H1 (cell line): ENCODE data around the gene PBX1. TPM values are rescaled to one million over a fixed set of nuclear protein-coding genes. Genes with fewer than 3 reads are reported as not detected.

ENCODE experiments used
- CTCF ChIA-PET: fragments of 300-600 bp; sonication (Branson Sonifier 250); formaldehyde crosslinking; loops from one replicate; lab custom pipeline; 2021; ENCODE audit not compliant: partially characterized antibody; lab: Charles Lee
- POLR2A ChIA-PET: fragments of 300-600 bp; sonication (Branson Sonifier 250); formaldehyde crosslinking; loops from one replicate; lab custom pipeline; 2021; ENCODE audit warnings: inconsistent platforms; ENCODE audit not compliant: partially characterized antibody; lab: Charles Lee
- DNase-seq, 2 experiments: peaks; one replicate each; pipeline versions ENCODE4 v3.0.0 to v3.0.0-alpha.2; 2010 to 2022; ENCODE audit warnings: low spot score in 2 of 2, low read depth in 1 of 2, mixed read lengths in 1 of 2
- FAIRE-seq: peaks from 2 replicates; lab custom pipeline; 2011; peaks lifted over from hg19 to GRCh38; lab: Jason Lieb, UNC
- H2AFZ ChIP-seq: 2 replicates; pipeline ENCODE4 v1.8.1; 2012; ENCODE audit warnings: low read length, inconsistent platforms
- H2AK5ac ChIP-seq: 2 replicates; pipeline ENCODE4 v1.6.1; 2013; ENCODE audit warnings: low read depth, low read length
- H2BK120ac ChIP-seq: replicated peaks from 2 replicates; pipeline ENCODE3; 2013; ENCODE audit warnings: low read depth, low read length, inconsistent platforms
- H2BK12ac ChIP-seq: 2 replicates; pipeline ENCODE4 v1.6.1; 2013; ENCODE audit warnings: low read depth, low read length
- H2BK15ac ChIP-seq: 2 replicates; pipeline ENCODE4 v1.6.1; 2013; ENCODE audit warnings: low read length
- H2BK20ac ChIP-seq: 2 replicates; pipeline ENCODE4 v1.6.1; 2013; ENCODE audit warnings: low read length
- H2BK5ac ChIP-seq: 2 replicates; pipeline ENCODE4 v1.6.1; 2013; ENCODE audit warnings: low read depth, low read length
- H3K14ac ChIP-seq: 2 replicates; pipeline ENCODE4 v1.6.1; 2013; ENCODE audit warnings: inconsistent platforms; ENCODE audit not compliant: insufficient read length
- H3K18ac ChIP-seq: 2 replicates; pipeline ENCODE4 v1.6.1; 2013; ENCODE audit warnings: low read length; ENCODE audit errors: extremely low read depth
- H3K23ac ChIP-seq: 2 replicates; pipeline ENCODE4 v1.6.1; 2013; ENCODE audit warnings: inconsistent platforms; ENCODE audit not compliant: insufficient read length
- H3K23me2 ChIP-seq: 2 replicates; pipeline ENCODE4 v1.6.1; 2013; ENCODE audit warnings: low read depth, low read length
- H3K27ac ChIP-seq: 2 replicates; pipeline ENCODE4 v1.6.1; 2011; ENCODE audit warnings: low read depth, low read length, inconsistent platforms
- H3K27me3 ChIP-seq, 4 experiments: replicated peaks in 1 of 4; 1 replicate in 1 of 4; 2 replicates in 3 of 4; pipeline versions ENCODE4 v1.6.1 to v1.8.1; 2011 to 2013; ENCODE audit warnings: low read length in 3 of 4, mild to moderate bottlenecking in 3 of 4, inconsistent platforms in 2 of 4, mixed read lengths in 2 of 4, moderate library complexity in 1 of 4; ENCODE audit not compliant: control insufficient read depth in 3 of 4, insufficient read depth in 3 of 4; ENCODE audit errors: extremely low read depth in 1 of 4
- H3K36me3 ChIP-seq, 4 experiments: 2 replicates each; pipeline versions ENCODE4 v1.6.1 to v1.8.1; 2011 to 2013; ENCODE audit warnings: mild to moderate bottlenecking in 4 of 4, low read length in 3 of 4, moderate library complexity in 2 of 4, control low read depth in 1 of 4, inconsistent platforms in 1 of 4; ENCODE audit not compliant: insufficient read depth in 4 of 4, control insufficient read depth in 2 of 4
- H3K4ac ChIP-seq: replicated peaks from 2 replicates; pipeline ENCODE3; 2013; ENCODE audit warnings: low read length, low read depth, mixed read lengths, inconsistent platforms; ENCODE audit not compliant: insufficient read length
- H3K4me1 ChIP-seq, 4 experiments: replicated peaks in 1 of 4; 1 replicate in 1 of 4; 2 replicates in 3 of 4; pipeline versions ENCODE4 v1.6.1 to v1.8.1; 2011 to 2013; ENCODE audit warnings: low read length in 3 of 4, inconsistent platforms in 2 of 4, mixed read lengths in 1 of 4; ENCODE audit not compliant: insufficient read depth in 4 of 4, control insufficient read depth in 3 of 4
- H3K4me2 ChIP-seq, 2 experiments: 2 replicates each; pipeline versions ENCODE4 v1.6.1 to v1.8.1; 2011 to 2013; ENCODE audit warnings: low read depth in 2 of 2, low read length in 2 of 2, control low read depth in 1 of 2, inconsistent platforms in 1 of 2, mild to moderate bottlenecking in 1 of 2; ENCODE audit not compliant: insufficient read depth in 1 of 2
- H3K4me3 ChIP-seq, 4 experiments: fragments of 200-600, 300-600 bp in 1 of 4; sonication (generic), shearing (Covaris generic), sonication (Bioruptor Twin) in 1 of 4; 2 replicates each; pipeline versions ENCODE4 v1.5.1 to v1.8.1; 2011 to 2016; ENCODE audit warnings: low read length in 4 of 4, low read depth in 3 of 4, control low read depth in 2 of 4, inconsistent platforms in 2 of 4, mild to moderate bottlenecking in 2 of 4, mixed read lengths in 1 of 4, moderate library complexity in 1 of 4; ENCODE audit not compliant: insufficient read depth in 2 of 4; ENCODE audit errors: extremely low read depth in 1 of 4
- H3K56ac ChIP-seq: replicated peaks from 2 replicates; pipeline ENCODE3; 2013; ENCODE audit warnings: low read depth, mild to moderate bottlenecking, mixed read lengths, low read length, inconsistent platforms; ENCODE audit not compliant: insufficient read length
- H3K79me1 ChIP-seq: 2 replicates; pipeline ENCODE4 v1.6.1; 2013; ENCODE audit warnings: low read depth, low read length, control low read depth
- H3K79me2 ChIP-seq, 2 experiments: 2 replicates each; pipeline versions ENCODE4 v1.6.1 to v1.8.1; 2012 to 2013; ENCODE audit warnings: low read length in 2 of 2, mild to moderate bottlenecking in 2 of 2, inconsistent platforms in 1 of 2; ENCODE audit not compliant: insufficient read depth in 2 of 2, control insufficient read depth in 1 of 2
- H3K9ac ChIP-seq, 4 experiments: replicated peaks in 1 of 4; 1 replicate in 1 of 4; 2 replicates in 3 of 4; pipeline versions ENCODE4 v1.6.1 to v1.8.1; 2011 to 2013; ENCODE audit warnings: low read depth in 3 of 4, low read length in 3 of 4, control low read depth in 2 of 4, mild to moderate bottlenecking in 2 of 4, moderate library complexity in 2 of 4, inconsistent platforms in 1 of 4; ENCODE audit errors: extremely low read depth in 1 of 4
- H3K9me3 ChIP-seq, 2 experiments: 2 replicates each; pipeline versions ENCODE4 v1.6.1 to v1.8.1; 2012 to 2013; ENCODE audit warnings: mild to moderate bottlenecking in 2 of 2, moderate library complexity in 2 of 2, control low read depth in 1 of 2, inconsistent platforms in 1 of 2, low read depth in 1 of 2, low read length in 1 of 2, mixed read lengths in 1 of 2; ENCODE audit not compliant: insufficient read depth in 2 of 2
- H4K20me1 ChIP-seq, 2 experiments: replicated peaks in 1 of 2; 2 replicates each; pipeline versions ENCODE3 to v1.8.1; 2011 to 2013; ENCODE audit warnings: inconsistent platforms in 2 of 2, low read length in 2 of 2, mild to moderate bottlenecking in 1 of 2; ENCODE audit not compliant: insufficient read depth in 2 of 2, control insufficient read depth in 1 of 2
- H4K5ac ChIP-seq: 2 replicates; pipeline ENCODE4 v1.6.1; 2013; ENCODE audit warnings: low read length, low read depth, mixed read lengths, inconsistent platforms; ENCODE audit not compliant: insufficient read length
- H4K8ac ChIP-seq: 2 replicates; pipeline ENCODE4 v1.8.0; 2013; ENCODE audit warnings: mild to moderate bottlenecking, moderate library complexity, low read length, inconsistent platforms; ENCODE audit not compliant: insufficient read depth; ENCODE audit errors: extremely low read depth
- H4K91ac ChIP-seq: replicated peaks from 2 replicates; pipeline ENCODE3; 2013; ENCODE audit warnings: low read length, mixed read lengths, inconsistent platforms; ENCODE audit not compliant: insufficient read length
- BCL11A ChIP-seq, 2 experiments: IDR thresholded peaks; one replicate each; pipeline ENCODE4 v1.6.1; 2011; ENCODE audit warnings: low read depth in 2 of 2, low read length in 2 of 2, mild to moderate bottlenecking in 2 of 2
- CREB1 ChIP-seq: IDR thresholded peaks from 2 replicates; pipeline ENCODE4 v1.6.1; 2012; ENCODE audit warnings: inconsistent platforms
- FOSL1 ChIP-seq: IDR thresholded peaks from 2 replicates; pipeline ENCODE4 v1.6.1; 2011; ENCODE audit warnings: mild to moderate bottlenecking, low read depth, low read length, moderate library complexity; ENCODE audit not compliant: insufficient read depth
- HDAC2 ChIP-seq, 2 experiments: fragments of 300-600 bp in 1 of 2; sonication (generic) in 1 of 2; IDR thresholded peaks; 2 replicates each; pipeline ENCODE4 v1.6.1; 2011 to 2012; ENCODE audit warnings: low read depth in 2 of 2, low read length in 2 of 2, mild to moderate bottlenecking in 2 of 2, moderate library complexity in 2 of 2, borderline replicate concordance in 1 of 2, inconsistent platforms in 1 of 2
- HDAC6 ChIP-seq: IDR thresholded peaks from one replicate; pipeline ENCODE4 v1.7.1; 2012; ENCODE audit warnings: low read depth, mild to moderate bottlenecking, inconsistent platforms, low read length, moderate library complexity
- KDM5A ChIP-seq: fragments of 200-600 bp; IDR thresholded peaks from 2 replicates; pipeline ENCODE4 v1.7.1; 2012; ENCODE audit warnings: mild to moderate bottlenecking, low read length, inconsistent platforms, mixed read lengths
- RAD21 ChIP-seq, 2 experiments: IDR thresholded peaks in 1 of 2; conservative IDR thresholded peaks in 1 of 2; 2 replicates each; pipeline ENCODE4 v1.6.1; 2011; ENCODE audit warnings: low read depth in 2 of 2, low read length in 2 of 2, improper control_type of control experiment in 1 of 2, inconsistent platforms in 1 of 2, mild to moderate bottlenecking in 1 of 2, moderate library complexity in 1 of 2
- SIX5 ChIP-seq: IDR thresholded peaks from 2 replicates; pipeline ENCODE4 v1.6.1; 2011; ENCODE audit warnings: mild to moderate bottlenecking, low read depth, low read length
- TBP ChIP-seq: IDR thresholded peaks from 2 replicates; pipeline ENCODE4 v1.6.1; 2011; ENCODE audit warnings: low read depth, low read length, improper control_type of control experiment
- WGBS, 2 experiments: shearing (Covaris generic) in 1 of 2; methylation state at CpG; one replicate each; pipeline versions ENCODE4 v1.1.6 to v1.1.7; 2013 to 2015; ENCODE audit warnings: low lambda C conversion rate in 2 of 2, mixed read lengths in 2 of 2, inconsistent platforms in 1 of 2, low coverage in 1 of 2, missing lambda C conversion rate in 1 of 2; ENCODE audit not compliant: insufficient replicate concordance in 2 of 2, insufficient coverage in 1 of 2, insufficient read length in 1 of 2; ENCODE audit errors: extremely low coverage in 1 of 2, missing lambda C conversion rate in 1 of 2; 5-methylcytosine and 5-hydroxymethylcytosine counted together
- polyA plus RNA-seq, 7 experiments: library from polyadenylated mRNA; depleted of rRNA in 3 of 7; stranded (reverse) in 5 of 7; unstranded in 2 of 7; fragments of >200 nt in 5 of 7; fragments of 200-250 nt in 2 of 7; gene quantifications; 1 replicate in 5 of 7; 2 replicates in 1 of 7; 4 replicates in 1 of 7; pipeline versions ENCODE4 v1.2.1 to v1.2.3, GENCODE V29; 2011 to 2013; ENCODE audit warnings: missing spikeins in 2 of 7, mixed read lengths in 2 of 7
- total RNA-seq: library from RNA; stranded (reverse); fragmentation: NEBNext Ultra II Directional; extraction: Animal tissue kit (Norgen Biotek cat#: 25700); gene quantifications from 2 replicates; pipeline ENCODE4 v1.2.1, GENCODE V29; 2021
- TF ChIP-seq, protein P1 (sequence below): IDR thresholded peaks from 2 replicates; pipeline ENCODE4 v1.6.1; 2011; ENCODE audit warnings: low read length, improper control_type of control experiment

Gene PBX1
- total and polyA plus RNA-seq, 2 of the 8 experiments (the other 6 are each of a cell fraction or from before 2014, with no cell fraction given) = 87.4 to 124 TPM

DNA sequence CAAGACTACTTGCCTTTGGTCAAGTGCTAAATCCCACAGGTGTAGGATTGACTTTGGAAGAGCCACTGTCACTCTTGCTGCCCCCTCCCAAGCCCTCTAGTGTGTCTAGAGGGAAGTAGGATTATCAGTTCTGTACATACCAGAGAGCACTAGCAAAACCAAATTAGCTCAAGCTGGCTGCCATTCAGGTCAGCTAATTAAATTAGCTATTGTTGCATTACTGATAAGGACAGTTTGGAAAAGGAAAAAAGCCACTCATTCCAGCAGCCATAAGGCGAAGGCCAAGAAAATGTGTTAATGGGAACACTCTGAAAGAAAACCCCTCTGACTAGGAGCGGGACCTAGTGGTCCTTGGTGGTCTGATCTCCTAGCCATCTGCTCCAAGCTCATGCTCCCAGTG, 321.7 kb downstream of the PBX1 start:
- POLR2A ChIA-PET = no interaction called here
- DNase-seq (no peak), FAIRE-seq (no peak)
- Histone ChIP-seq H4K20me1 (no peaks in the 10 kb centered on the region), H3K23me2 (no peaks in the 10 kb centered on the region), H3K4me2 (no peak overlapping the region), H3K9me3 (no peaks in the 10 kb centered on the region), H2BK20ac (no peak overlapping the region), H3K14ac (no peak overlapping the region), H3K27me3 (no peaks in the 10 kb centered on the region), H3K4me3 (no peak overlapping the region), H4K8ac (no peak overlapping the region), H3K56ac (no peak overlapping the region), H2AFZ (no peak overlapping the region), H2AK5ac (no peak overlapping the region), H3K18ac (no peak overlapping the region), H3K27ac (no peak overlapping the region), H4K91ac (no peak overlapping the region), H3K4ac (no peak overlapping the region), H3K79me2 (no peaks in the 10 kb centered on the region), H2BK5ac (no peak overlapping the region), H3K23ac (no peak overlapping the region), H2BK12ac (no peak overlapping the region), H3K79me1 (no peaks in the 10 kb centered on the region), H3K36me3 (no peaks in the 10 kb centered on the region), H2BK120ac (no peak overlapping the region), H3K9ac (no peak overlapping the region), H4K5ac (no peak overlapping the region), H3K4me1 (no peaks in the 10 kb centered on the region), H2BK15ac (no peak overlapping the region)
- 86% methylated on average over 2 of the region's 2 CpGs; no CpG with 5 or more reads in 1 of the 2 experiments for WGBS, 2 experiments
- CTCF ChIA-PET = no interaction called here
- TF ChIP-seq BCL11A (IDR thresholded peaks at IDR 0.05; ENCODE audit: low read depth in 2 of 2, low read length in 2 of 2) (no peak), KDM5A (no peak), SIX5 (no peak), RAD21 (IDR thresholded peaks at IDR 0.05 in 1 of 2, conservative IDR thresholded peaks at IDR 0.05 in 1 of 2; ENCODE audit: low read depth in 2 of 2, low read length in 2 of 2) (no peak), HDAC6 (no peak), HDAC2 (IDR thresholded peaks at IDR 0.05; ENCODE audit: borderline replicate concordance in 1 of 2, low read depth in 2 of 2, low read length in 2 of 2) (no peak), CREB1 (no peak), FOSL1 (no peak), TBP (no peak)
- TF ChIP-seq, protein P1, sequence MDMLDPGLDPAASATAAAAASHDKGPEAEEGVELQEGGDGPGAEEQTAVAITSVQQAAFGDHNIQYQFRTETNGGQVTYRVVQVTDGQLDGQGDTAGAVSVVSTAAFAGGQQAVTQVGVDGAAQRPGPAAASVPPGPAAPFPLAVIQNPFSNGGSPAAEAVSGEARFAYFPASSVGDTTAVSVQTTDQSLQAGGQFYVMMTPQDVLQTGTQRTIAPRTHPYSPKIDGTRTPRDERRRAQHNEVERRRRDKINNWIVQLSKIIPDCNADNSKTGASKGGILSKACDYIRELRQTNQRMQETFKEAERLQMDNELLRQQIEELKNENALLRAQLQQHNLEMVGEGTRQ = no peak
